COR-L47 (cell line): ENCODE results near the gene FNDC3B.

Experiments used
- DNase-seq: peaks from one replicate; lab custom pipeline; 2025; lab: John Stamatoyannopoulos, UW

The FNDC3B gene

GRCh38 chr3:172310428-172310760 lies 271.0 kb downstream of the FNDC3B start:
- no peak for DNase-seq

GRCh38 chr3:172311217-172311616 lies 271.8 kb downstream of the FNDC3B start:
- DNase-seq = no peak

- no peak for DNase-seq
Observed at GRCh38 chr3:172312001-172312400, 272.6 kb downstream of the FNDC3B start.

- no peak for DNase-seq
Observed at GRCh38 chr3:172312711-172313110, 273.3 kb downstream of the FNDC3B start.

GRCh38 chr3:172313671-172314070 lies 274.3 kb downstream of the FNDC3B start:
- no peak for DNase-seq

GRCh38 chr3:172314591-172315160 lies 275.3 kb downstream of the FNDC3B start:
- no peak for DNase-seq

GRCh38 chr3:172315401-172316091 lies 276.2 kb downstream of the FNDC3B start:
- no peak for DNase-seq

- DNase-seq = no peak
Observed at GRCh38 chr3:172316758-172317157, 277.4 kb downstream of the FNDC3B start.

GRCh38 chr3:172317481-172317880 lies 278.1 kb downstream of the FNDC3B start:
- no peak for DNase-seq

- DNase-seq = no peak
Observed at GRCh38 chr3:172317984-172318383, 278.6 kb downstream of the FNDC3B start.

GRCh38 chr3:172319595-172319994 lies 280.2 kb downstream of the FNDC3B start:
- no peak for DNase-seq

- no peak for DNase-seq
Observed at GRCh38 chr3:172320468-172320867, 281.1 kb downstream of the FNDC3B start.

GRCh38 chr3:172321035-172321434 lies 281.7 kb downstream of the FNDC3B start:
- no peak for DNase-seq

- no peak for DNase-seq
Observed at GRCh38 chr3:172323894-172324610, 284.7 kb downstream of the FNDC3B start.

GRCh38 chr3:172324611-172325203 lies 285.3 kb downstream of the FNDC3B start:
- DNase-seq = no peak

GRCh38 chr3:172325461-172325860 lies 286.1 kb downstream of the FNDC3B start:
- no peak for DNase-seq

GRCh38 chr3:172326993-172327392 lies 287.6 kb downstream of the FNDC3B start:
- no peak for DNase-seq

GRCh38 chr3:172328282-172328681 lies 288.9 kb downstream of the FNDC3B start:
- no peak for DNase-seq

GRCh38 chr3:172329070-172329469 lies 289.7 kb downstream of the FNDC3B start:
- DNase-seq = no peak

GRCh38 chr3:172330413-172330812 lies 291.0 kb downstream of the FNDC3B start:
- DNase-seq = no peak

- peak; percentile 32 for DNase-seq
Observed at GRCh38 chr3:172332256-172333041, 293.1 kb downstream of the FNDC3B start.

- no peak for DNase-seq
Observed at GRCh38 chr3:172333042-172333377, 293.6 kb downstream of the FNDC3B start.
